ENCODE data around the gene CDH4.

DNA sequence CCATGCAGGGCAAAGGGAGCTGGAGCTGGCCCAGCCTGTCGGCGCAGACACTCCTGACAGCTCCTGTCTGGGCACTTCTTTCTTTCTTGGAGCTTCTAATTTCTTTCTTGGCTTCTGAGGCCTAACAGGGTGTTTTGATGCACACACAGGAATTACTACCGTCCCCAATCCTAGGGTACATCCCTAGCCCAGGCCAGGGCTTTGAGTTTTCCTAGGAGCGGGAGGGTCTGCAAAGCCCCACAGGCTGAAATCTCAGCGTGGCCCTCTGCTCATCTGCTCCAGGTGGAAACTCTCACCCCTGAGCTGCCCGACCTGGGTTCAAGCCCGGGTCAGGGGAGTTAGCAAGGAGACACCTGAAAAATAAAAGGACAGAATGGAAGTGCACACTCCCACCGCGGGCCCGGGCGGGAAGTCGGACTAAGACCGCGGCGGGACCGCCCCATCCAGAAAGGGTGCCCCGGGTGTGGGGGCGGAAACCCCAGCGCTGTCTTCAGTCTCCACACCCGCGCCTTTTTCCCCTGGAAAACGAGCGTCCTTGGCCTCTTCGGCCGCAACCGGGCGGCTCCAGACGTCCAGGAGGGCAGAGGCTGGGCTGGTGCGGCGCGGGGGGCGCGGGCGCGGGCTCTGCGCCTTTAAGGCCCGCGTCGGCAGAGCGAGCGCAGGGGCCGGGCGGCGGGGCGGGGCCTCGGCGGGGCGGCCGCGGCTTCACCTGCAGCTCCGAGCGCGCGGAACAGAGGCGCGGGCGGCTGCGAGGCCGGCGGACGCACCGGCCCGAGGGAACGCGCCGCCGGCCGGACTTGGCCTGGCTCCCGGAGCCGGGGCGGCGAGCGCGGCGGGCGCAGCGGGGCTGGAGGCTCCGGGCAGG is at the start of gene CDH4:
- TF ChIP-seq, protein P1, sequence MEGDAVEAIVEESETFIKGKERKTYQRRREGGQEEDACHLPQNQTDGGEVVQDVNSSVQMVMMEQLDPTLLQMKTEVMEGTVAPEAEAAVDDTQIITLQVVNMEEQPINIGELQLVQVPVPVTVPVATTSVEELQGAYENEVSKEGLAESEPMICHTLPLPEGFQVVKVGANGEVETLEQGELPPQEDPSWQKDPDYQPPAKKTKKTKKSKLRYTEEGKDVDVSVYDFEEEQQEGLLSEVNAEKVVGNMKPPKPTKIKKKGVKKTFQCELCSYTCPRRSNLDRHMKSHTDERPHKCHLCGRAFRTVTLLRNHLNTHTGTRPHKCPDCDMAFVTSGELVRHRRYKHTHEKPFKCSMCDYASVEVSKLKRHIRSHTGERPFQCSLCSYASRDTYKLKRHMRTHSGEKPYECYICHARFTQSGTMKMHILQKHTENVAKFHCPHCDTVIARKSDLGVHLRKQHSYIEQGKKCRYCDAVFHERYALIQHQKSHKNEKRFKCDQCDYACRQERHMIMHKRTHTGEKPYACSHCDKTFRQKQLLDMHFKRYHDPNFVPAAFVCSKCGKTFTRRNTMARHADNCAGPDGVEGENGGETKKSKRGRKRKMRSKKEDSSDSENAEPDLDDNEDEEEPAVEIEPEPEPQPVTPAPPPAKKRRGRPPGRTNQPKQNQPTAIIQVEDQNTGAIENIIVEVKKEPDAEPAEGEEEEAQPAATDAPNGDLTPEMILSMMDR (conservative IDR thresholded peaks at IDR 0.05; ENCODE audit: low read length) = no peak
- TF ChIP-seq EZH2phosphoT487 (IDR thresholded peaks at IDR 0.05; ENCODE audit: borderline replicate concordance, low read depth, low read length) = no peak

Measured in OCI-LY7 (cell line).